ENCODE results near the gene DNM2.

GRCh38 chr19:10752237-10752912, 34.5 kb downstream of the DNM2 start:
- TF ChIP-seq POLR2A (IDR thresholded peaks at IDR 0.05) (no peak), POLR2AphosphoS5 (IDR thresholded peaks at IDR 0.05) (no peak), EP300 (IDR thresholded peaks at IDR 0.05) (no peak)
- TF ChIP-seq, protein P1, sequence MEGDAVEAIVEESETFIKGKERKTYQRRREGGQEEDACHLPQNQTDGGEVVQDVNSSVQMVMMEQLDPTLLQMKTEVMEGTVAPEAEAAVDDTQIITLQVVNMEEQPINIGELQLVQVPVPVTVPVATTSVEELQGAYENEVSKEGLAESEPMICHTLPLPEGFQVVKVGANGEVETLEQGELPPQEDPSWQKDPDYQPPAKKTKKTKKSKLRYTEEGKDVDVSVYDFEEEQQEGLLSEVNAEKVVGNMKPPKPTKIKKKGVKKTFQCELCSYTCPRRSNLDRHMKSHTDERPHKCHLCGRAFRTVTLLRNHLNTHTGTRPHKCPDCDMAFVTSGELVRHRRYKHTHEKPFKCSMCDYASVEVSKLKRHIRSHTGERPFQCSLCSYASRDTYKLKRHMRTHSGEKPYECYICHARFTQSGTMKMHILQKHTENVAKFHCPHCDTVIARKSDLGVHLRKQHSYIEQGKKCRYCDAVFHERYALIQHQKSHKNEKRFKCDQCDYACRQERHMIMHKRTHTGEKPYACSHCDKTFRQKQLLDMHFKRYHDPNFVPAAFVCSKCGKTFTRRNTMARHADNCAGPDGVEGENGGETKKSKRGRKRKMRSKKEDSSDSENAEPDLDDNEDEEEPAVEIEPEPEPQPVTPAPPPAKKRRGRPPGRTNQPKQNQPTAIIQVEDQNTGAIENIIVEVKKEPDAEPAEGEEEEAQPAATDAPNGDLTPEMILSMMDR (IDR thresholded peaks at IDR 0.05) = no peak
